GM12878 (cell line): ENCODE measurements around the gene TRABD2B. TPM values are rescaled to one million over a fixed set of nuclear protein-coding genes. Genes with fewer than 3 reads are reported as not detected.

Source experiments
- ATAC-seq: fragments of 200-7000 bp; cut with Tn5 transposase; 3 replicates; pipeline ENCODE4 v1.9.1; 2020; ENCODE audit warnings: mild to moderate bottlenecking, moderate library complexity
- BruUV-seq: library from RNA; stranded (reverse); fragments of 400-500 nt; replicated peaks from 2 replicates; lab custom pipeline; 2021; lab: Mats Ljungman, UMichigan
- CTCF ChIA-PET: fragments of 300-600 bp; sonication (Branson Sonifier 250); formaldehyde crosslinking; extraction: SDS; loops from one replicate; lab custom pipeline; 2021; ENCODE audit warnings: inconsistent platforms; lab: Yijun Ruan, JAX
- POLR2A ChIA-PET: fragments of 350-600 bp; formaldehyde crosslinking; extraction: SDS; loops from one replicate; lab custom pipeline; 2021; ENCODE audit warnings: inconsistent platforms; lab: Charles Lee
- RAD21 ChIA-PET: fragments of 300-600 bp; sonication (Branson Sonifier 250); formaldehyde crosslinking; loops from one replicate; lab custom pipeline; 2023; ENCODE audit warnings: antibody characterized with exemption; ENCODE audit not compliant: unreplicated experiment; lab: Charles Lee
- SMC1A ChIA-PET: fragments of 300-600 bp; sonication (Branson Sonifier 250); formaldehyde crosslinking; loops from one replicate; lab custom pipeline; 2023; ENCODE audit not compliant: unreplicated experiment, uncharacterized antibody; lab: Charles Lee
- DNase-seq: peaks from one replicate; pipeline ENCODE4 v3.0.0-alpha.2; 2011; ENCODE audit warnings: low read depth, low spot score
- FAIRE-seq: peaks from 3 replicates; lab custom pipeline; 2011; peaks lifted over from hg19 to GRCh38; lab: Jason Lieb, UNC
- H2AFZ ChIP-seq: 2 replicates; pipeline ENCODE4 v1.6.0; 2011; ENCODE audit warnings: low read depth, low read length, control low read depth; ENCODE audit not compliant: control insufficient read depth
- H3K27ac ChIP-seq: 2 replicates; pipeline ENCODE4 v1.5.1; 2011; ENCODE audit warnings: control low read depth; ENCODE audit not compliant: control insufficient read depth, insufficient read depth
- H3K27me3 ChIP-seq, 2 experiments: replicated peaks in 1 of 2; 2 replicates each; pipeline versions ENCODE4 v1.6.0 to v1.6.1; 2011; ENCODE audit warnings: low read length in 1 of 2; ENCODE audit not compliant: control insufficient read depth in 2 of 2, insufficient read depth in 2 of 2
- H3K36me3 ChIP-seq, 2 experiments: 2 replicates each; pipeline ENCODE4 v1.5.1; 2011; ENCODE audit warnings: low read length in 1 of 2; ENCODE audit not compliant: control insufficient read depth in 2 of 2, insufficient read depth in 2 of 2
- H3K4me1 ChIP-seq: 2 replicates; pipeline ENCODE4 v1.6.1; 2011; ENCODE audit warnings: mild to moderate bottlenecking, low read length, moderate library complexity, mixed read lengths; ENCODE audit not compliant: control insufficient read depth, insufficient read depth
- H3K4me2 ChIP-seq: 2 replicates; pipeline ENCODE4 v1.6.0; 2011; ENCODE audit warnings: control low read depth; ENCODE audit not compliant: control insufficient read depth, insufficient read depth
- H3K4me3 ChIP-seq: fragments of 200-600 bp; sonication (generic); 2 replicates; pipeline ENCODE4 v1.5.1; 2016
- H3K79me2 ChIP-seq: 2 replicates; pipeline ENCODE4 v1.6.0; 2011; ENCODE audit warnings: low read length; ENCODE audit not compliant: control insufficient read depth, insufficient read depth
- H3K9ac ChIP-seq: 2 replicates; pipeline ENCODE4 v1.8.0; 2011; ENCODE audit warnings: low read length, control low read depth, mixed read lengths; ENCODE audit not compliant: control insufficient read depth, insufficient read depth
- H3K9me3 ChIP-seq: replicated peaks from 3 replicates; pipeline ENCODE4 v1.5.1; 2011; ENCODE audit warnings: mild to moderate bottlenecking, low read length; ENCODE audit not compliant: control insufficient read depth, insufficient read depth
- H4K20me1 ChIP-seq: 2 replicates; pipeline ENCODE4 v1.6.0; 2011; ENCODE audit not compliant: control insufficient read depth, insufficient read depth
- BCL11A ChIP-seq: IDR thresholded peaks from 2 replicates; pipeline ENCODE4 v1.6.1; 2011; ENCODE audit warnings: low read depth, low read length
- CEBPZ ChIP-seq: fragments of 150-350 bp; IDR thresholded peaks from 2 replicates; pipeline ENCODE4 v1.6.1; 2016; ENCODE audit warnings: low read depth, low read length
- CHD2 ChIP-seq: IDR thresholded peaks from 2 replicates; pipeline ENCODE4 v1.6.1; 2011; ENCODE audit warnings: low read depth, low read length, improper control_type of control experiment, borderline replicate concordance
- DPF2 ChIP-seq: fragments of 450-650 bp; IDR thresholded peaks from 2 replicates; pipeline ENCODE4 v1.6.1; 2017; ENCODE audit warnings: mild to moderate bottlenecking
- GABPA ChIP-seq: IDR thresholded peaks from 2 replicates; pipeline ENCODE4 v1.6.1; 2014; ENCODE audit warnings: antibody characterized with exemption, low read depth, mild to moderate bottlenecking, inconsistent platforms
- NFIC ChIP-seq: IDR thresholded peaks from 2 replicates; pipeline ENCODE4 v1.6.1; 2012; ENCODE audit warnings: low read depth, mild to moderate bottlenecking, inconsistent platforms, low read length, moderate library complexity
- NR2F1 ChIP-seq: fragments of 450-650 bp; conservative IDR thresholded peaks from 2 replicates; pipeline ENCODE4 v1.6.1; 2017; ENCODE audit warnings: mild to moderate bottlenecking
- RB1 ChIP-seq: fragments of 450-650 bp; formaldehyde crosslinking; IDR thresholded peaks from 2 replicates; pipeline ENCODE4 v1.6.1; 2017; ENCODE audit warnings: mild to moderate bottlenecking, borderline replicate concordance
- RBBP5 ChIP-seq: fragments of 200-600 bp; sonication (generic); conservative IDR thresholded peaks from 2 replicates; pipeline ENCODE4 v1.6.1; 2016
- RCOR1 ChIP-seq: conservative IDR thresholded peaks from 2 replicates; pipeline ENCODE4 v1.6.1; 2012; ENCODE audit warnings: low read depth, low read length, improper control_type of control experiment
- ZNF217 ChIP-seq: fragments of 450-650 bp; IDR thresholded peaks from 2 replicates; pipeline ENCODE4 v1.6.1; 2017; ENCODE audit warnings: antibody characterized with exemption, mild to moderate bottlenecking
- ZNF274 ChIP-seq: IDR thresholded peaks from one replicate; pipeline ENCODE4 v1.8.0; 2011; ENCODE audit not compliant: insufficient read length, insufficient read depth
- WGBS: methylation state at CpG from one replicate; pipeline ENCODE4 v1.1.6; 2016; ENCODE audit warnings: low lambda C conversion rate; ENCODE audit not compliant: insufficient replicate concordance, insufficient coverage; ENCODE audit errors: missing lambda C conversion rate; 5-methylcytosine and 5-hydroxymethylcytosine counted together
- in situ Hi-C: fragments of 300-500 bp; cut with MboI; formaldehyde crosslinking; loops from 9 replicates; pipeline ENCODE4 v1.14.3; 2018; ENCODE audit warnings: mixed read lengths
- intact Hi-C: fragments of 100-400 bp; cut with micrococcal nuclease; formaldehyde crosslinking; loops from one replicate; pipeline ENCODE4 v1.14.2; 2022; ENCODE audit not compliant: unreplicated experiment
- polyA plus RNA-seq, 11 experiments: library from polyadenylated mRNA; depleted of rRNA in 4 of 11; unstranded in 6 of 11; stranded (reverse) in 5 of 11; fragments of >200 nt; fragmentation: Nextera tagmentation in 4 of 11; fragmentation: Illumina TruSeq in 1 of 11; extraction: Ambion mirVana in 4 of 11; extraction: Trizol in 1 of 11; gene quantifications; 1 replicate in 1 of 11; 2 replicates in 10 of 11; pipeline versions ENCODE4 v1.2.1 to v1.2.3, GENCODE V29; 2011 to 2016; ENCODE audit warnings: inconsistent platforms in 2 of 11, missing spikeins in 2 of 11, low read depth in 1 of 11
- total RNA-seq, 4 experiments: library from RNA; depleted of rRNA in 3 of 4; stranded (reverse); fragments of >200 nt in 3 of 4; fragmentation: Illumina TruSeq in 1 of 4; extraction: Trizol in 1 of 4; gene quantifications; 2 replicates each; pipeline versions ENCODE4 v1.2.1 to v1.2.3, GENCODE V29; 2013 to 2021
- TF ChIP-seq, protein P1 (sequence below): fragments of 450-650 bp; IDR thresholded peaks from 2 replicates; pipeline ENCODE4 v1.6.1; 2017; ENCODE audit warnings: antibody characterized with exemption, mild to moderate bottlenecking, moderate library complexity
- TF ChIP-seq, protein P2 (sequence below): fragments of 450-650 bp; IDR thresholded peaks from 2 replicates; pipeline ENCODE4 v1.6.1; 2016; ENCODE audit warnings: mild to moderate bottlenecking
- TF ChIP-seq, protein P3 (sequence below): fragments of 450-650 bp; IDR thresholded peaks from 2 replicates; pipeline ENCODE4 v1.6.1; 2017; ENCODE audit warnings: mild to moderate bottlenecking, low read depth, inconsistent platforms; ENCODE audit not compliant: poor library complexity, severe bottlenecking

TRABD2B gene
- total and polyA plus RNA-seq, 10 of the 15 experiments (the other 5 are each of a cell fraction or from before 2014, with no cell fraction given) = not detected

- in situ Hi-C loops (no loop called here), intact Hi-C loops (no loop called here)
- FAIRE-seq (no peak), DNase-seq (no peak), ATAC-seq (no peak)
- Histone ChIP-seq H3K27ac (no peak overlapping the region), H3K79me2 (no peaks in the 10 kb centered on the region), H3K9me3 (no peaks in the 10 kb centered on the region), H3K4me1 (no peaks in the 10 kb centered on the region), H3K27me3 (peaks cover 0 to 1% of the 10 kb centered on the region in 2 experiments; a peak in 3 of 4 replicates), H2AFZ (no peak overlapping the region), H4K20me1 (no peaks in the 10 kb centered on the region), H3K9ac (no peak overlapping the region), H3K4me2 (no peak overlapping the region), H3K4me3 (no peak overlapping the region), H3K36me3 (no peaks in the 10 kb centered on the region)
- ChIA-PET CTCF (no interaction called here), POLR2A (no interaction called here), SMC1A (no interaction called here), RAD21 (no interaction called here)
- no TSS peak for BruUV-seq
- 35% methylated on average over 22 of the region's 22 CpGs for WGBS
- TF ChIP-seq GABPA = no peak
- no peak for TF ChIP-seq RBBP5
- no peak for TF ChIP-seq CEBPZ
- TF ChIP-seq, protein P1, sequence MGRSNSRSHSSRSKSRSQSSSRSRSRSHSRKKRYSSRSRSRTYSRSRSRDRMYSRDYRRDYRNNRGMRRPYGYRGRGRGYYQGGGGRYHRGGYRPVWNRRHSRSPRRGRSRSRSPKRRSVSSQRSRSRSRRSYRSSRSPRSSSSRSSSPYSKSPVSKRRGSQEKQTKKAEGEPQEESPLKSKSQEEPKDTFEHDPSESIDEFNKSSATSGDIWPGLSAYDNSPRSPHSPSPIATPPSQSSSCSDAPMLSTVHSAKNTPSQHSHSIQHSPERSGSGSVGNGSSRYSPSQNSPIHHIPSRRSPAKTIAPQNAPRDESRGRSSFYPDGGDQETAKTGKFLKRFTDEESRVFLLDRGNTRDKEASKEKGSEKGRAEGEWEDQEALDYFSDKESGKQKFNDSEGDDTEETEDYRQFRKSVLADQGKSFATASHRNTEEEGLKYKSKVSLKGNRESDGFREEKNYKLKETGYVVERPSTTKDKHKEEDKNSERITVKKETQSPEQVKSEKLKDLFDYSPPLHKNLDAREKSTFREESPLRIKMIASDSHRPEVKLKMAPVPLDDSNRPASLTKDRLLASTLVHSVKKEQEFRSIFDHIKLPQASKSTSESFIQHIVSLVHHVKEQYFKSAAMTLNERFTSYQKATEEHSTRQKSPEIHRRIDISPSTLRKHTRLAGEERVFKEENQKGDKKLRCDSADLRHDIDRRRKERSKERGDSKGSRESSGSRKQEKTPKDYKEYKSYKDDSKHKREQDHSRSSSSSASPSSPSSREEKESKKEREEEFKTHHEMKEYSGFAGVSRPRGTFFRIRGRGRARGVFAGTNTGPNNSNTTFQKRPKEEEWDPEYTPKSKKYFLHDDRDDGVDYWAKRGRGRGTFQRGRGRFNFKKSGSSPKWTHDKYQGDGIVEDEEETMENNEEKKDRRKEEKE = no peak
- no peak for TF ChIP-seq CHD2
- no peak for TF ChIP-seq RB1
- TF ChIP-seq, protein P2, sequence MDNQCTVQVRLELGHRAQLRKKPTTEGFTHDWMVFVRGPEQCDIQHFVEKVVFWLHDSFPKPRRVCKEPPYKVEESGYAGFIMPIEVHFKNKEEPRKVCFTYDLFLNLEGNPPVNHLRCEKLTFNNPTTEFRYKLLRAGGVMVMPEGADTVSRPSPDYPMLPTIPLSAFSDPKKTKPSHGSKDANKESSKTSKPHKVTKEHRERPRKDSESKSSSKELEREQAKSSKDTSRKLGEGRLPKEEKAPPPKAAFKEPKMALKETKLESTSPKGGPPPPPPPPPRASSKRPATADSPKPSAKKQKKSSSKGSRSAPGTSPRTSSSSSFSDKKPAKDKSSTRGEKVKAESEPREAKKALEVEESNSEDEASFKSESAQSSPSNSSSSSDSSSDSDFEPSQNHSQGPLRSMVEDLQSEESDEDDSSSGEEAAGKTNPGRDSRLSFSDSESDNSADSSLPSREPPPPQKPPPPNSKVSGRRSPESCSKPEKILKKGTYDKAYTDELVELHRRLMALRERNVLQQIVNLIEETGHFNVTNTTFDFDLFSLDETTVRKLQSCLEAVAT = no peak
- TF ChIP-seq NR2F1 = no peak
- TF ChIP-seq ZNF274 = no peak
- TF ChIP-seq NFIC = no peak
- TF ChIP-seq BCL11A = no peak
- no peak for TF ChIP-seq ZNF217
- TF ChIP-seq, protein P3, sequence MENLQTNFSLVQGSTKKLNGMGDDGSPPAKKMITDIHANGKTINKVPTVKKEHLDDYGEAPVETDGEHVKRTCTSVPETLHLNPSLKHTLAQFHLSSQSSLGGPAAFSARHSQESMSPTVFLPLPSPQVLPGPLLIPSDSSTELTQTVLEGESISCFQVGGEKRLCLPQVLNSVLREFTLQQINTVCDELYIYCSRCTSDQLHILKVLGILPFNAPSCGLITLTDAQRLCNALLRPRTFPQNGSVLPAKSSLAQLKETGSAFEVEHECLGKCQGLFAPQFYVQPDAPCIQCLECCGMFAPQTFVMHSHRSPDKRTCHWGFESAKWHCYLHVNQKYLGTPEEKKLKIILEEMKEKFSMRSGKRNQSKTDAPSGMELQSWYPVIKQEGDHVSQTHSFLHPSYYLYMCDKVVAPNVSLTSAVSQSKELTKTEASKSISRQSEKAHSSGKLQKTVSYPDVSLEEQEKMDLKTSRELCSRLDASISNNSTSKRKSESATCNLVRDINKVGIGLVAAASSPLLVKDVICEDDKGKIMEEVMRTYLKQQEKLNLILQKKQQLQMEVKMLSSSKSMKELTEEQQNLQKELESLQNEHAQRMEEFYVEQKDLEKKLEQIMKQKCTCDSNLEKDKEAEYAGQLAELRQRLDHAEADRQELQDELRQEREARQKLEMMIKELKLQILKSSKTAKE = no peak
- TF ChIP-seq RCOR1 = no peak
- TF ChIP-seq DPF2 = no peak
These were observed 215.8 kb downstream of the TRABD2B start for GRCh38 chr1:47781171-47781959.
